HEK293 (cell line): Measurements from ENCODE around the gene RPS6KA5.

Experiments used
- CTCF ChIA-PET: fragments of 350-600 bp; formaldehyde crosslinking; extraction: SDS; loops from one replicate; lab custom pipeline; 2021; ENCODE audit warnings: antibody characterized with exemption; lab: Yijun Ruan, JAX
- POLR2A ChIA-PET: fragments of 300-600 bp; formaldehyde crosslinking; extraction: SDS; loops from one replicate; lab custom pipeline; 2020; ENCODE audit warnings: antibody characterized with exemption, inconsistent platforms; lab: Yijun Ruan, JAX
- H3K27ac ChIP-seq: fragments of 200-500 bp; sonication (Bioruptor generic); 2 replicates; pipeline ENCODE4 v1.5.1; 2014; ENCODE audit warnings: low read depth, low read length, control low read depth, inconsistent platforms; ENCODE audit errors: extremely low read depth
- H3K36me3 ChIP-seq, 2 experiments: fragments of 200-500 bp in 1 of 2; sonication (Bioruptor generic) in 1 of 2; 1 replicate in 1 of 2; 2 replicates in 1 of 2; pipeline ENCODE4 v1.5.1; 2014 to 2017; ENCODE audit warnings: inconsistent platforms in 2 of 2, low read length in 2 of 2; ENCODE audit not compliant: control insufficient read depth in 2 of 2, insufficient read depth in 1 of 2
- H3K4me1 ChIP-seq: fragments of 200-500 bp; sonication (Bioruptor generic); 2 replicates; pipeline ENCODE4 v1.5.1; 2014; ENCODE audit warnings: mild to moderate bottlenecking, low read length, inconsistent platforms; ENCODE audit not compliant: control insufficient read depth, insufficient read depth
- H3K4me3 ChIP-seq: 2 replicates; pipeline ENCODE4 v1.5.1; 2011; ENCODE audit warnings: low read depth, mild to moderate bottlenecking, control low read depth, low read length, moderate library complexity
- H3K9me3 ChIP-seq: fragments of 200-500 bp; sonication (Bioruptor generic); 2 replicates; pipeline ENCODE4 v1.5.1; 2014; ENCODE audit warnings: low read depth, low read length, inconsistent platforms; ENCODE audit not compliant: control insufficient read depth, insufficient read depth
- HOXA7 ChIP-seq: sonication (generic); formaldehyde crosslinking; IDR thresholded peaks from 2 replicates; pipeline ENCODE4 v1.8.1; 2022; ENCODE audit warnings: missing genetic modification reagents, borderline replicate concordance
- PRDM1 ChIP-seq: fragments of 450-650 bp; formaldehyde crosslinking; IDR thresholded peaks from 2 replicates; pipeline ENCODE4; 2016; ENCODE audit warnings: missing biosample characterization, missing genetic modification characterization
- SCRT1 ChIP-seq: fragments of 450-650 bp; formaldehyde crosslinking; IDR thresholded peaks from 2 replicates; pipeline ENCODE4 v1.5.1; 2016; ENCODE audit warnings: missing biosample characterization, missing genetic modification characterization, borderline replicate concordance
- SP3 ChIP-seq: fragments of 450-650 bp; formaldehyde crosslinking; IDR thresholded peaks from 2 replicates; pipeline ENCODE4 v1.5.1; 2016; ENCODE audit warnings: missing biosample characterization, missing genetic modification characterization
- SP7 ChIP-seq: fragments of 450-650 bp; formaldehyde crosslinking; IDR thresholded peaks from 2 replicates; pipeline ENCODE4 v1.5.1; 2016; ENCODE audit warnings: missing biosample characterization, missing genetic modification characterization
- YY1 ChIP-seq: fragments of 450-650 bp; formaldehyde crosslinking; IDR thresholded peaks from 2 replicates; pipeline ENCODE4 v1.5.1; 2018; ENCODE audit warnings: missing biosample characterization, missing genetic modification characterization
- ZNF140 ChIP-seq: fragments of 450-650 bp; formaldehyde crosslinking; IDR thresholded peaks from 2 replicates; pipeline ENCODE4 v1.5.1; 2016; ENCODE audit warnings: missing biosample characterization, missing genetic modification characterization
- ZNF202 ChIP-seq: fragments of 450-650 bp; formaldehyde crosslinking; IDR thresholded peaks from 2 replicates; pipeline ENCODE4 v1.5.1; 2016; ENCODE audit warnings: missing biosample characterization, missing genetic modification characterization, borderline replicate concordance
- ZNF211 ChIP-seq: fragments of 450-650 bp; formaldehyde crosslinking; IDR thresholded peaks from 2 replicates; pipeline ENCODE4 v1.5.1; 2016; ENCODE audit warnings: low read depth, missing biosample characterization, missing genetic modification characterization
- ZNF274 ChIP-seq, 2 experiments: fragments of 200-500 bp in 1 of 2; fragments of 450-650 bp in 1 of 2; sonication (Bioruptor generic) in 1 of 2; formaldehyde crosslinking in 1 of 2; IDR thresholded peaks; 2 replicates each; pipeline versions ENCODE4 v1.5.1 to v1.6.1; 2014 to 2016; ENCODE audit warnings: borderline replicate concordance in 1 of 2, inconsistent platforms in 1 of 2, low read length in 1 of 2, missing biosample characterization in 1 of 2, missing genetic modification characterization in 1 of 2
- ZNF292 ChIP-seq: fragments of 450-650 bp; formaldehyde crosslinking; IDR thresholded peaks from 2 replicates; pipeline ENCODE4 v1.5.1; 2016; ENCODE audit warnings: low read depth, missing biosample characterization, missing genetic modification characterization, borderline replicate concordance
- ZNF311 ChIP-seq: fragments of 450-650 bp; formaldehyde crosslinking; IDR thresholded peaks from 2 replicates; pipeline ENCODE4 v1.5.1; 2017; ENCODE audit warnings: missing biosample characterization, missing genetic modification characterization, borderline replicate concordance
- ZNF416 ChIP-seq: fragments of 450-650 bp; formaldehyde crosslinking; IDR thresholded peaks from 2 replicates; pipeline ENCODE4 v1.5.1; 2016; ENCODE audit warnings: missing biosample characterization, missing genetic modification characterization
- ZNF426 ChIP-seq: fragments of 450-650 bp; formaldehyde crosslinking; IDR thresholded peaks from 2 replicates; pipeline ENCODE4 v1.5.1; 2017; ENCODE audit warnings: missing biosample characterization, missing genetic modification characterization, mild to moderate bottlenecking, inconsistent platforms, moderate library complexity
- ZNF571 ChIP-seq: fragments of 450-650 bp; formaldehyde crosslinking; IDR thresholded peaks from 2 replicates; pipeline ENCODE4 v1.5.0; 2017; ENCODE audit warnings: missing biosample characterization, missing genetic modification characterization
- ZNF600 ChIP-seq: fragments of 450-650 bp; formaldehyde crosslinking; IDR thresholded peaks from 2 replicates; pipeline ENCODE4 v1.5.1; 2016; ENCODE audit warnings: missing biosample characterization, missing genetic modification characterization
- ZNF626 ChIP-seq: fragments of 450-650 bp; sonication (Bioruptor Pico); formaldehyde crosslinking; IDR thresholded peaks from 2 replicates; pipeline ENCODE4 v1.5.1; 2018; ENCODE audit warnings: missing biosample characterization, missing genetic modification characterization, inconsistent platforms
- ZNF629 ChIP-seq: fragments of 450-650 bp; formaldehyde crosslinking; IDR thresholded peaks from 2 replicates; pipeline ENCODE4 v1.5.1; 2017; ENCODE audit warnings: missing biosample characterization, missing genetic modification characterization
- ZNF664 ChIP-seq: fragments of 450-650 bp; formaldehyde crosslinking; IDR thresholded peaks from 2 replicates; pipeline ENCODE4 v1.5.1; 2016; ENCODE audit warnings: missing biosample characterization, missing genetic modification characterization
- ZNF76 ChIP-seq: fragments of 450-650 bp; formaldehyde crosslinking; IDR thresholded peaks from 2 replicates; pipeline ENCODE4; 2016; ENCODE audit warnings: low read depth, missing biosample characterization, missing genetic modification characterization, borderline replicate concordance
- ZNF792 ChIP-seq: fragments of 450-650 bp; formaldehyde crosslinking; IDR thresholded peaks from 2 replicates; pipeline ENCODE4 v1.5.1; 2016; ENCODE audit warnings: missing biosample characterization, missing genetic modification characterization
- TF ChIP-seq, protein P1 (sequence below): fragments of 450-650 bp; formaldehyde crosslinking; IDR thresholded peaks from 2 replicates; pipeline ENCODE4 v1.5.1; 2017; ENCODE audit warnings: missing biosample characterization, missing genetic modification characterization
- TF ChIP-seq, protein P2 (sequence below): fragments of 450-650 bp; formaldehyde crosslinking; IDR thresholded peaks from 2 replicates; pipeline ENCODE4 v1.5.1; 2016; ENCODE audit warnings: missing biosample characterization, missing genetic modification characterization, low read depth

The RPS6KA5 gene

DNA sequence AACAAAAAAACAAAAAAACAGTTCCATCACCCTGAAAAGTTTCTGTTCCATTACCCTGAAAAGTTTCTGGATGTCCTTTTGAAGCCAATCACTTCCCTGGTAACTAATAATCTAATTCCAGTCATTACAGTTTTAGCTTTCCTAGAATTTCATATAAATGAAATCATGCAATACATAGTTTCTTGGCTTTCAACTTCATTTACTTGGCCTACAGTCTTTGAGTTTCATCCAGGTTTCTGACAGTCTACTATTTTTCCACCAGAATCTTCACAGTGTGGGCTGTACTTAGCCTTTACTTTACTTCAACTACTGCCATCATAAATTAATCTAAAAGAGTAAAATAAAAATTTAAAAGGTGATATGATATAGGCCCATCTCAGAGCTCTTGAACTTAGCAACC is 55.5 kb downstream of the RPS6KA5 start (continued):
- TF ChIP-seq ZNF664 (tag by site-specific recombination) (no peak), YY1 (tag by site-specific recombination) (no peak), ZNF600 (tag by site-specific recombination) (no peak), HOXA7 (CRISPR knock-in tag) (no peak), ZNF626 (no peak), ZNF202 (tag by site-specific recombination) (no peak), ZNF140 (tag by site-specific recombination) (no peak), ZNF211 (tag by site-specific recombination) (no peak), ZNF274 (IDR thresholded peaks at IDR 0.05; ENCODE audit: low read length) (no peak), ZNF274 (tag by site-specific recombination; IDR thresholded peaks at IDR 0.05; ENCODE audit: borderline replicate concordance) (no peak)
- TF ChIP-seq, protein P1, sequence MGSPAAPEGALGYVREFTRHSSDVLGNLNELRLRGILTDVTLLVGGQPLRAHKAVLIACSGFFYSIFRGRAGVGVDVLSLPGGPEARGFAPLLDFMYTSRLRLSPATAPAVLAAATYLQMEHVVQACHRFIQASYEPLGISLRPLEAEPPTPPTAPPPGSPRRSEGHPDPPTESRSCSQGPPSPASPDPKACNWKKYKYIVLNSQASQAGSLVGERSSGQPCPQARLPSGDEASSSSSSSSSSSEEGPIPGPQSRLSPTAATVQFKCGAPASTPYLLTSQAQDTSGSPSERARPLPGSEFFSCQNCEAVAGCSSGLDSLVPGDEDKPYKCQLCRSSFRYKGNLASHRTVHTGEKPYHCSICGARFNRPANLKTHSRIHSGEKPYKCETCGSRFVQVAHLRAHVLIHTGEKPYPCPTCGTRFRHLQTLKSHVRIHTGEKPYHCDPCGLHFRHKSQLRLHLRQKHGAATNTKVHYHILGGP (tag by site-specific recombination), result no peak

DNA sequence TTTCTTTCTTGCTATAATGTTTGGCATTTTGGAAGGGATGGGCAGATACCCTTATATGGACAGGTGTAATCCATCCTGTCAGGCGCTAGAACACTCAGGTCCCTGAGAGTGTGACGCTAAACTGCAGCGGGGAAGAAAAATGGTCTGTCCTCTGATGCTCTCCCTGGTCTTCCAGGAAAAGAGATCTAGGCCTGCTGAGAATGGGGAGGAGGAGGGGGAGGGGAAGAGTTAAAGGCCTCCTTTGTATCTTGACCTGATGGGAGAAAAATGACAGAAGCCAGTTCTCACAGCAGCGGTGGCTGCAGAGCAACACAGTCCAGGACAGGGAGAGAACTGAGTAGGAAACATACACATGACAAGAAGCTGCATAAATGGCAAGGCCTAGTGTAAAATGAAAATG is 61.1 kb downstream of the RPS6KA5 start:
- H3K4me1 ChIP-seq, result no peaks in the 10 kb centered on the region
- no peak overlapping the region for H3K4me3 ChIP-seq
- peaks cover 0 to 3% of the 10 kb centered on the region in 2 experiments; a peak in 1 of 3 replicates for H3K36me3 ChIP-seq
- CTCF ChIA-PET, result interaction anchor here (1.4 kb wide), 1 partner anchor 174 kb away, joined by 7 read pairs; no protein-coding TSS in a partner anchor
- H3K27ac ChIP-seq, result no peak overlapping the region
- POLR2A ChIA-PET, result no interaction called here
- no peak for TF ChIP-seq ZNF571 (tag by site-specific recombination)
- no peak for TF ChIP-seq ZNF629 (tag by site-specific recombination)
- no peak for TF ChIP-seq ZNF426 (tag by site-specific recombination)
- no peak for TF ChIP-seq PRDM1 (tag by site-specific recombination)
- TF ChIP-seq ZNF311, result no peak
- TF ChIP-seq, protein P2, sequence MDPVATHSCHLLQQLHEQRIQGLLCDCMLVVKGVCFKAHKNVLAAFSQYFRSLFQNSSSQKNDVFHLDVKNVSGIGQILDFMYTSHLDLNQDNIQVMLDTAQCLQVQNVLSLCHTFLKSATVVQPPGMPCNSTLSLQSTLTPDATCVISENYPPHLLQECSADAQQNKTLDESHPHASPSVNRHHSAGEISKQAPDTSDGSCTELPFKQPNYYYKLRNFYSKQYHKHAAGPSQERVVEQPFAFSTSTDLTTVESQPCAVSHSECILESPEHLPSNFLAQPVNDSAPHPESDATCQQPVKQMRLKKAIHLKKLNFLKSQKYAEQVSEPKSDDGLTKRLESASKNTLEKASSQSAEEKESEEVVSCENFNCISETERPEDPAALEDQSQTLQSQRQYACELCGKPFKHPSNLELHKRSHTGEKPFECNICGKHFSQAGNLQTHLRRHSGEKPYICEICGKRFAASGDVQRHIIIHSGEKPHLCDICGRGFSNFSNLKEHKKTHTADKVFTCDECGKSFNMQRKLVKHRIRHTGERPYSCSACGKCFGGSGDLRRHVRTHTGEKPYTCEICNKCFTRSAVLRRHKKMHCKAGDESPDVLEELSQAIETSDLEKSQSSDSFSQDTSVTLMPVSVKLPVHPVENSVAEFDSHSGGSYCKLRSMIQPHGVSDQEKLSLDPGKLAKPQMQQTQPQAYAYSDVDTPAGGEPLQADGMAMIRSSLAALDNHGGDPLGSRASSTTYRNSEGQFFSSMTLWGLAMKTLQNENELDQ (tag by site-specific recombination), result no peak
- TF ChIP-seq SP7 (tag by site-specific recombination), result no peak
- no peak for TF ChIP-seq ZNF416 (tag by site-specific recombination)
- TF ChIP-seq ZNF76 (tag by site-specific recombination), result no peak
- TF ChIP-seq SP3 (tag by site-specific recombination), result no peak
- no peak for TF ChIP-seq ZNF292 (tag by site-specific recombination)
- no peak for TF ChIP-seq SCRT1 (tag by site-specific recombination)
- no peaks in the 10 kb centered on the region for H3K9me3 ChIP-seq

DNA sequence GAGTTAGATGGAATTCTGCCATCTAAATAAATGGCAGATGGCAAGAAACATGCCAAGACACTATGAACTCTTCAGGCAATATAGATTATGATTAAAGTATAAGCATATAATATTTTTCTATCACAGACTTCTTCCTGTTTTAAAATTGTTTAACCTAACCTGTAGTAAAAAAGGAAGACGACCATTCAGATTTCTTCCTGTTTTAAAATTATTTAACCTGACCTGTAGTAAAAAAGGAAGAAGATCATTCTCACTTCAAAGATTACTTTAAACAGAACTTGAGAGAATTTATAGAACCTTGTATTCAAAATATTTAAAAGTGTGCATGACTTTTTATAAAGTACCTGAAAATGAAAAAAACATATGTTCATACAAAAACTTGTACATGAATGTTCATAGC is 63.5 kb downstream of the RPS6KA5 start:
- no peak for TF ChIP-seq ZNF792 (tag by site-specific recombination)
- no peak for TF ChIP-seq SP3 (tag by site-specific recombination)

More for the DNA sequence above, 63.5 kb downstream of the RPS6KA5 start:
- Histone ChIP-seq H3K9me3 (no peaks in the 10 kb centered on the region), H3K27ac (no peak overlapping the region), H3K4me3 (no peak overlapping the region), H3K36me3 (peaks cover 0 to 3% of the 10 kb centered on the region in 2 experiments; a peak in 1 of 3 replicates), H3K4me1 (no peaks in the 10 kb centered on the region)
- ChIA-PET POLR2A (interaction anchor here (0.6 kb wide), 1 partner anchor 535 kb away, joined by 5 read pairs; no protein-coding TSS in a partner anchor), CTCF (no interaction called here)
